ENCODE data around the gene ACP7.

DNA sequence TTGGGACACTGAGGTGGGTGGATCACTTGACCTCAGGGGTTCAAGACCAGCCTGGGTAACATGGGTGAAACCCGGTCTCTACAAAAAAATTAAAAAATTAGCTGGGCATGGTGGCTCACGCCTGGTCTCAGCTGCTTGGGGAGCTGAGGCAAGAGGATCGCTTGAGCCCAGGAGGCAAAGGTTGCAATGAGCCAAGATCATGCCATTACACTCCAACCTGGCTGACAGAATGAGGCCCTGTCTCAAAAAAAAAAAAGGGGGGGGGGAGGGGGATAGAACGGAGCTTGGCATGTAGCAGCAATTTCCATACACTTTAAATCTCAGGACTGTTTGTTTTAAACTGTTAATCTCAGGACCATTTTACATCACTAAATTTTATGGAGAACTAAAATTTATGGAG lies 2.2 kb downstream of the ACP7 start:
- TF ChIP-seq, protein P1, sequence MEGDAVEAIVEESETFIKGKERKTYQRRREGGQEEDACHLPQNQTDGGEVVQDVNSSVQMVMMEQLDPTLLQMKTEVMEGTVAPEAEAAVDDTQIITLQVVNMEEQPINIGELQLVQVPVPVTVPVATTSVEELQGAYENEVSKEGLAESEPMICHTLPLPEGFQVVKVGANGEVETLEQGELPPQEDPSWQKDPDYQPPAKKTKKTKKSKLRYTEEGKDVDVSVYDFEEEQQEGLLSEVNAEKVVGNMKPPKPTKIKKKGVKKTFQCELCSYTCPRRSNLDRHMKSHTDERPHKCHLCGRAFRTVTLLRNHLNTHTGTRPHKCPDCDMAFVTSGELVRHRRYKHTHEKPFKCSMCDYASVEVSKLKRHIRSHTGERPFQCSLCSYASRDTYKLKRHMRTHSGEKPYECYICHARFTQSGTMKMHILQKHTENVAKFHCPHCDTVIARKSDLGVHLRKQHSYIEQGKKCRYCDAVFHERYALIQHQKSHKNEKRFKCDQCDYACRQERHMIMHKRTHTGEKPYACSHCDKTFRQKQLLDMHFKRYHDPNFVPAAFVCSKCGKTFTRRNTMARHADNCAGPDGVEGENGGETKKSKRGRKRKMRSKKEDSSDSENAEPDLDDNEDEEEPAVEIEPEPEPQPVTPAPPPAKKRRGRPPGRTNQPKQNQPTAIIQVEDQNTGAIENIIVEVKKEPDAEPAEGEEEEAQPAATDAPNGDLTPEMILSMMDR (IDR thresholded peaks at IDR 0.05 in 2 of 3, conservative IDR thresholded peaks at IDR 0.05 in 1 of 3; ENCODE audit: control insufficient read depth in 2 of 3, extremely low read depth in 1 of 3, insufficient read depth in 1 of 3, low read depth in 3 of 3, low read length in 3 of 3): no peak
- TF ChIP-seq ZBTB40 (IDR thresholded peaks at IDR 0.05; ENCODE audit: borderline replicate concordance) (no peak), TBL1XR1 (IDR thresholded peaks at IDR 0.05; ENCODE audit: low read depth, low read length) (no peak), CREB1 (IDR thresholded peaks at IDR 0.05; ENCODE audit: low read depth) (no peak), NFYB (IDR thresholded peaks at IDR 0.05; ENCODE audit: insufficient read depth, low read depth, low read length) (no peak), SMC3 (IDR thresholded peaks at IDR 0.05; ENCODE audit: borderline replicate concordance, low read length) (no peak), JUNB (IDR thresholded peaks at IDR 0.05) (no peak), EZH2 (IDR thresholded peaks at IDR 0.05; ENCODE audit: borderline replicate concordance, control insufficient read depth, low read depth, low read length) (no peak), TCF3 (IDR thresholded peaks at IDR 0.05; ENCODE audit: borderline replicate concordance, insufficient read depth, low read depth, low read length) (no peak), ZSCAN29 (IDR thresholded peaks at IDR 0.05) (no peak), KAT2A (conservative IDR thresholded peaks at IDR 0.05; ENCODE audit: control insufficient read depth, low read depth, low read length) (no peak), BCLAF1 (IDR thresholded peaks at IDR 0.05) (no peak)
- TF ChIP-seq, protein P2, sequence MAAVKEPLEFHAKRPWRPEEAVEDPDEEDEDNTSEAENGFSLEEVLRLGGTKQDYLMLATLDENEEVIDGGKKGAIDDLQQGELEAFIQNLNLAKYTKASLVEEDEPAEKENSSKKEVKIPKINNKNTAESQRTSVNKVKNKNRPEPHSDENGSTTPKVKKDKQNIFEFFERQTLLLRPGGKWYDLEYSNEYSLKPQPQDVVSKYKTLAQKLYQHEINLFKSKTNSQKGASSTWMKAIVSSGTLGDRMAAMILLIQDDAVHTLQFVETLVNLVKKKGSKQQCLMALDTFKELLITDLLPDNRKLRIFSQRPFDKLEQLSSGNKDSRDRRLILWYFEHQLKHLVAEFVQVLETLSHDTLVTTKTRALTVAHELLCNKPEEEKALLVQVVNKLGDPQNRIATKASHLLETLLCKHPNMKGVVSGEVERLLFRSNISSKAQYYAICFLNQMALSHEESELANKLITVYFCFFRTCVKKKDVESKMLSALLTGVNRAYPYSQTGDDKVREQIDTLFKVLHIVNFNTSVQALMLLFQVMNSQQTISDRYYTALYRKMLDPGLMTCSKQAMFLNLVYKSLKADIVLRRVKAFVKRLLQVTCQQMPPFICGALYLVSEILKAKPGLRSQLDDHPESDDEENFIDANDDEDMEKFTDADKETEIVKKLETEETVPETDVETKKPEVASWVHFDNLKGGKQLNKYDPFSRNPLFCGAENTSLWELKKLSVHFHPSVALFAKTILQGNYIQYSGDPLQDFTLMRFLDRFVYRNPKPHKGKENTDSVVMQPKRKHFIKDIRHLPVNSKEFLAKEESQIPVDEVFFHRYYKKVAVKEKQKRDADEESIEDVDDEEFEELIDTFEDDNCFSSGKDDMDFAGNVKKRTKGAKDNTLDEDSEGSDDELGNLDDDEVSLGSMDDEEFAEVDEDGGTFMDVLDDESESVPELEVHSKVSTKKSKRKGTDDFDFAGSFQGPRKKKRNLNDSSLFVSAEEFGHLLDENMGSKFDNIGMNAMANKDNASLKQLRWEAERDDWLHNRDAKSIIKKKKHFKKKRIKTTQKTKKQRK (IDR thresholded peaks at IDR 0.05; ENCODE audit: low read depth, low read length): no peak
- TF ChIP-seq, protein P3, sequence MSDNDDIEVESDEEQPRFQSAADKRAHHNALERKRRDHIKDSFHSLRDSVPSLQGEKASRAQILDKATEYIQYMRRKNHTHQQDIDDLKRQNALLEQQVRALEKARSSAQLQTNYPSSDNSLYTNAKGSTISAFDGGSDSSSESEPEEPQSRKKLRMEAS (IDR thresholded peaks at IDR 0.05; ENCODE audit: low read depth, low read length): no peak
